ENCODE measurements around the gene CTU1.

DNA sequence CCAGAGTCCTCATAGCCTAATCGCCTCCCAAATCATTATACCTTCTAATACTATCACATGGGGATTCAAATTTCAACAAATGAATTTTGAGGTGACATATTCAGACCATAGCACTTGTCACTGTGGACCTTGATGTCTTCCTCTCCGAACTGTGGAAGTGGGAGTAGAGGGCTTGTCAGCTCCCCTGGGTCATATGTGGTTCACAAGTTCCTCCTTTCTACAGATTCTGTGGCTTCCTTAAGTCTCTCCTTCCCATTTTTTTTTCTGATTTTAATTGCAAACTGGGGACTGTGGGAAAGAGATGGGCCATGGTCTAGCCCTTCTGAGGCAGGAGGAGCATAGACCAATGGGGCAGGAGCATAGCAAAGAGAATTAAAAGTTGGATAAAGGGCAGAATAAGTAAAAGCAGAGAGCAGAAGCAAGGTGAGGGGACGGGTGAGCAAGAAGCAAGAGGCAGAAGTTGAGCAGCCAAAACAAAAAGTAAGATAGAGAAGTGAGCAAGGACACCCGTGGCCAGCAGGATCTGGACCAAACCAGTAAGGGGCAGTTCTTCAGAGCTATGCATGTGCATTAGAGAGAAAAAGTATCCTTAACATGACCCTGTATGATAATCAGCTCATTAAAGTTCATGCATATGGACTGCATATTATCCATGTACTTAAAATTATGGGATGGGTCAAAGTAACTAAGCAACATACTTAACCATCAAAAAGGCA lies 31.2 kb upstream of the CTU1 start:
- no peak for TF ChIP-seq POLR2A (IDR thresholded peaks at IDR 0.05)
- TF ChIP-seq, protein P1, sequence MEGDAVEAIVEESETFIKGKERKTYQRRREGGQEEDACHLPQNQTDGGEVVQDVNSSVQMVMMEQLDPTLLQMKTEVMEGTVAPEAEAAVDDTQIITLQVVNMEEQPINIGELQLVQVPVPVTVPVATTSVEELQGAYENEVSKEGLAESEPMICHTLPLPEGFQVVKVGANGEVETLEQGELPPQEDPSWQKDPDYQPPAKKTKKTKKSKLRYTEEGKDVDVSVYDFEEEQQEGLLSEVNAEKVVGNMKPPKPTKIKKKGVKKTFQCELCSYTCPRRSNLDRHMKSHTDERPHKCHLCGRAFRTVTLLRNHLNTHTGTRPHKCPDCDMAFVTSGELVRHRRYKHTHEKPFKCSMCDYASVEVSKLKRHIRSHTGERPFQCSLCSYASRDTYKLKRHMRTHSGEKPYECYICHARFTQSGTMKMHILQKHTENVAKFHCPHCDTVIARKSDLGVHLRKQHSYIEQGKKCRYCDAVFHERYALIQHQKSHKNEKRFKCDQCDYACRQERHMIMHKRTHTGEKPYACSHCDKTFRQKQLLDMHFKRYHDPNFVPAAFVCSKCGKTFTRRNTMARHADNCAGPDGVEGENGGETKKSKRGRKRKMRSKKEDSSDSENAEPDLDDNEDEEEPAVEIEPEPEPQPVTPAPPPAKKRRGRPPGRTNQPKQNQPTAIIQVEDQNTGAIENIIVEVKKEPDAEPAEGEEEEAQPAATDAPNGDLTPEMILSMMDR (IDR thresholded peaks at IDR 0.05): no peak

All from lower leg skin (tissue), 3 donors.